ENCODE data around the gene FLT3. TPM values are rescaled to one million over a fixed set of nuclear protein-coding genes. Genes with fewer than 3 reads are reported as not detected.
"Not testable (repeated sequence)": the region's sequence is repeated elsewhere in the genome, so short reads cannot be mapped to it uniquely, and the experiment has no call there.

Gene FLT3
- total RNA-seq, 1 donor from 2014 or later, result 0.58 TPM

DNA sequence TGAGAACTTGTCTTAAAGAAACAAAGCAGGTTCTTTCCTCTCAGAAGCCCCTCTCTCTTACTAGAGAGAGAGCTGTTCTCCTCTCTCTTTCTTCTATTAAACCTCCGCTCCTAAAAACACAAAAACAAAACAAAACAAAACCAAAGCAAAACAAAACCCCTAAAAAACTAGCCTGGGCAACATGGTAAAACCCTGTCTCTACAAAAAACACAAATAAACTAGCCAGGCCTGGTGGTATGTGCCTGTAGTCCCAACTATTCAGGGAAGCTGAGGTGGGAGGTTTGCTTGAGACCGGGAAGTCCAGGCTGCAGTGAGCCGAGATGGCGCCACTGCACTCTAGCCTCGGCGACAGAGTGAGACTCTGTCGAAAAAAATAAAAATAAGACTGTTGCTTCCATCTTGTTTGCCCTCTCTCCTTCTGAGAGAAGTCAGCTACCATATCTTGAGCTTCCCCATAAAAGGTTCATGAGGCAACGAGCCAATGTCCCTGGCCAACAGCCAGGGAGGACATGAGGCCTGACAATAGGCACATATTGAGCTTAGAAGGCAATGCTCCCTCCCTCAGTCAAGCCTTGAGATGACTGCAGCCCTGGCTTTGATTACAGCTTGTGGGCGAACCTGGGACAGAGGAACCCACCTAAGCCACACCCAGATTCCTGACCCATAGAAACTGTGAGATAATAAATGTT lies 17.5 kb upstream of the FLT3 start:
- TF ChIP-seq, protein P1, sequence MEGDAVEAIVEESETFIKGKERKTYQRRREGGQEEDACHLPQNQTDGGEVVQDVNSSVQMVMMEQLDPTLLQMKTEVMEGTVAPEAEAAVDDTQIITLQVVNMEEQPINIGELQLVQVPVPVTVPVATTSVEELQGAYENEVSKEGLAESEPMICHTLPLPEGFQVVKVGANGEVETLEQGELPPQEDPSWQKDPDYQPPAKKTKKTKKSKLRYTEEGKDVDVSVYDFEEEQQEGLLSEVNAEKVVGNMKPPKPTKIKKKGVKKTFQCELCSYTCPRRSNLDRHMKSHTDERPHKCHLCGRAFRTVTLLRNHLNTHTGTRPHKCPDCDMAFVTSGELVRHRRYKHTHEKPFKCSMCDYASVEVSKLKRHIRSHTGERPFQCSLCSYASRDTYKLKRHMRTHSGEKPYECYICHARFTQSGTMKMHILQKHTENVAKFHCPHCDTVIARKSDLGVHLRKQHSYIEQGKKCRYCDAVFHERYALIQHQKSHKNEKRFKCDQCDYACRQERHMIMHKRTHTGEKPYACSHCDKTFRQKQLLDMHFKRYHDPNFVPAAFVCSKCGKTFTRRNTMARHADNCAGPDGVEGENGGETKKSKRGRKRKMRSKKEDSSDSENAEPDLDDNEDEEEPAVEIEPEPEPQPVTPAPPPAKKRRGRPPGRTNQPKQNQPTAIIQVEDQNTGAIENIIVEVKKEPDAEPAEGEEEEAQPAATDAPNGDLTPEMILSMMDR (IDR thresholded peaks at IDR 0.05; ENCODE audit: unreplicated experiment), result no peak
- Mint-ChIP-seq H3K4me1 (peaks cover 2% of the 10 kb centered on the region), H3K4me3 (no peak overlapping the region), H3K27me3 (ENCODE audit: low read depth) (peaks cover 2% of the 10 kb centered on the region), H3K9me3 (no peaks in the 10 kb centered on the region), H3K36me3 (no peaks in the 10 kb centered on the region), H3K27ac (no peak overlapping the region)
- no peak for DNase-seq (ENCODE audit: low spot score in 2 of 2, unreplicated experiment in 2 of 2)

DNA sequence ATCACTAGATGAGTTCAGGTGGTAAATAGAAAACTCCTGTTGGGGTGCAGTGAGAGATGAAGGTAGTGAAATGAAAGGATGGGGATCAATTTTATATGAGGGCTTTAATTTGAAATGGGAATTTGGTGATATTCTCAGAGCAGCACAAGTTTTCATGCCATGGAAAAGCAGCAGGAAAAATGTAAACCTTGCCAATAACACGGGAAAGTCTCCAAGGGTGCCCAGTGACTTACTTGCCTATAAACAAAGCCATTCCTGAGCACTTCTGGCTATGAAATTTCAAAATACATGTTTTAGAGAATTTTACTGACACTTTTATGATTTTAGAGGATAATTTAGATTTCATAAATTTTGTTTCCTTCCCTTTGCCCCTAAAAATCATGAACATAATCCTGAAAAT lies 16.4 kb upstream of the FLT3 start:
- TF ChIP-seq, protein P1 (IDR thresholded peaks at IDR 0.05; ENCODE audit: unreplicated experiment), result no peak
- no peak for DNase-seq (ENCODE audit: low spot score in 2 of 2, unreplicated experiment in 2 of 2)
- H3K27me3 Mint-ChIP-seq (ENCODE audit: low read depth), result peaks cover 2% of the 10 kb centered on the region
- H3K9me3 Mint-ChIP-seq, result no peaks in the 10 kb centered on the region
- H3K36me3 Mint-ChIP-seq, result no peaks in the 10 kb centered on the region
- no peak overlapping the region for H3K4me3 Mint-ChIP-seq
- no peak overlapping the region for H3K27ac Mint-ChIP-seq
- peaks cover 2% of the 10 kb centered on the region for H3K4me1 Mint-ChIP-seq

DNA sequence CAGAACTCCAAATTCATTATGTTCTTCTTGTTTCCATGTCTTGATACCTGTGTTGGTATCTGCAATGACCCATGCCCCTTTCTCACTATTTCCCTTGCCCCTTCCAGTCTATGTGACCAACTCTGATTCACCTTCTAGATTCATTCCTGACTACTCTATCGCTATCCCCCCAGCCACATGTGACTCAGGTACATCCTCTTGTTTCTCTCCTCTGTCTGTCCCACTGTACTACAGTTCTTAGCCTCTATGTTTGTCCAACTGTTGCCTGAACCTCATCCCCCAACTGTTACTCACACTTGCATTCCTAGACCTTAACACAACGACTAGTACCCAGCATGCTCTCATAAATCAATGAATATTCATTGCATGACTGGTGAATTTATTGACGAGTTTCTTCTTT lies 10.0 kb upstream of the FLT3 start:
- no peak overlapping the region for H3K27ac Mint-ChIP-seq
- H3K27me3 Mint-ChIP-seq (ENCODE audit: low read depth), result peaks cover 20% of the 10 kb centered on the region
- H3K4me1 Mint-ChIP-seq, result no peaks in the 10 kb centered on the region
- TF ChIP-seq, protein P1 (IDR thresholded peaks at IDR 0.05; ENCODE audit: unreplicated experiment), result no peak
- no peak overlapping the region for H3K4me3 Mint-ChIP-seq
- H3K9me3 Mint-ChIP-seq, result no peaks in the 10 kb centered on the region
- no peak for DNase-seq (ENCODE audit: low spot score in 2 of 2, unreplicated experiment in 2 of 2)
- no peaks in the 10 kb centered on the region for H3K36me3 Mint-ChIP-seq

DNA sequence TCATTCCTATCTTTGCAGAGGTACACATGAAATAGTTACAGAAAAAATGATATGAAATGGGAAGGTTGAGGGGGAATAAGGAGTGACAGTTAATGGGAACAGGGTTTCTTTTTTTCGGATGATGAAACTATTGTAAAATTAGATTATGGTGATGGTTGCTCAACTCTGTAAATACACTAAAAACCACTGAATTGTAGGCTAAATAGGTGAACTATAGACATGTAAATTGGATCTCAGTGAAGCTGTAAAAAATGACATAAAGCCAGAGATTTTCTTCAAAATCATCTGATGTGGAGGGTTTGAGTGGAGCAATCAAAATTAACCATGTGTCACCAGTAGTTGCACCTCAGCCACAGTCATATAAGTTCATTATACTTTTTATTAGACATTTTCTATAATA lies 6.6 kb upstream of the FLT3 start:
- TF ChIP-seq, protein P1 (IDR thresholded peaks at IDR 0.05; ENCODE audit: unreplicated experiment), result no peak
- H3K27me3 Mint-ChIP-seq (ENCODE audit: low read depth), result peaks cover 53% of the 10 kb centered on the region
- H3K9me3 Mint-ChIP-seq, result no peaks in the 10 kb centered on the region
- H3K4me3 Mint-ChIP-seq, result no peak overlapping the region
- H3K4me1 Mint-ChIP-seq, result no peaks in the 10 kb centered on the region
- no peaks in the 10 kb centered on the region for H3K36me3 Mint-ChIP-seq
- no peak for DNase-seq (ENCODE audit: low spot score in 2 of 2, unreplicated experiment in 2 of 2)
- H3K27ac Mint-ChIP-seq, result no peak overlapping the region

DNA sequence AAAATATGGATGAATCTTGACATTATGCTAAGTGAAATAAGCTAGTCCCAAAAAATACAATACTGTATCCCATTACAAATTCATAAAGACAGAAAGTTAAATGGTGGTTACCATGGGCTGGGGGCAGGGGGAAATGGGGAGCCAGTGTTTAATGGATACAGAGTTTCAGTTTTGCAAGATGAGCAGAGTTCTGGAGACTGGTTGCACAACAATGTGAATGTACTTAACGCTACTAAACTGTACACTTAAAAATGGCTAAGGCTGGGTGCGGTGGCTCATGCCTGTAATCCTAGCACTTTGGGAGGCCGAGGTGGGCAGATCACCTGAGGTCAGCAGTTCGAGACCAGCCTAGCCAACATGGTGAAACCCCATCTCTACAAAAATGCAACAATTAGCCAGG lies 1.5 kb upstream of the FLT3 start:
- peaks cover 82% of the 10 kb centered on the region for H3K27me3 Mint-ChIP-seq (ENCODE audit: low read depth)
- not testable (repeated sequence) for H3K36me3 Mint-ChIP-seq; H3K4me3 Mint-ChIP-seq; H3K27ac Mint-ChIP-seq; H3K9me3 Mint-ChIP-seq; DNase-seq (ENCODE audit: low spot score in 2 of 2, unreplicated experiment in 2 of 2); H3K4me1 Mint-ChIP-seq

DNA sequence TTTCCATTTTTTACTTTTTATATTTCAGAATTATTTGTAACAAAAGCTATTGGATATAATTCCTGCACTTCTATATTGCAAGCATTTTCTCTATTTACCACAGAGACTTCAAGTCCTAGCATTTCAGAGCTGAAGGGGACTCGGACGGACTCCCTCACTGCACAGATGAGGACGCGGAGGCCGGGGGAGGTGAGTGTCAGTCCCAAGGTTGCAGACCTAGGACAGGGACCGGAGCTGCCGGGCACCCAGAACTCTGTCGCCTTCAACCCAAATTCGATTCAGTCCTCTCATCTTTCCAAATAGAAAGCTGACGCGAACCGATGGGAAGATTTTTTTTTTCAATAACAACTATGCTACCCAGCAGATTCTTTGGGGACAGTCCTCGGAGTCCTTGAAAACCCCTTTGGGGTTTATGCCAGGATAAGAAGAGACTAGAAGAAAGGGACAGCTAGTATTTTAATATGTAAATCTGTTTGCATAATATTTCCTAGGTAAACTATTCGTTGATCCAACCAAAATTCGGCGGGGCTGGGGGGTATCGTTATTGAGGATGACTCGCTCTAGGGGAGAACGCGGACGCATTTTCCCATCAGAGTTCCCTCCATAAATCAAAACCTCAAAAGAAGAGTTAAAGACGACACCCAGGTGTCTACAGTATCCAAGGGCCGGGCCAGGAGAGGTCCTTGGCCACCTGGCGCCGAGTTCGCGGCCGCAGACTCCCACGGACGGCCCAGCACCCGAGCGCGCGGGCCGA lies 803 bp downstream of the FLT3 start:
- Mint-ChIP-seq H3K27ac (no peak overlapping the region), H3K4me1 (no peaks in the 10 kb centered on the region), H3K36me3 (no peaks in the 10 kb centered on the region), H3K4me3 (peak overlapping the region; percentile 56), H3K9me3 (peaks cover 6% of the 10 kb centered on the region), H3K27me3 (ENCODE audit: low read depth) (peaks cover 96% of the 10 kb centered on the region)
- DNase-seq (ENCODE audit: low spot score in 2 of 2, unreplicated experiment in 2 of 2), result no peak
- TF ChIP-seq, protein P1 (IDR thresholded peaks at IDR 0.05; ENCODE audit: unreplicated experiment), result no peak
